Activated naive CD8-positive, alpha-beta T cell (primary cell): ENCODE data around the gene NEK9.
"Not testable (repeated sequence)": the region's sequence is repeated elsewhere in the genome, so short reads cannot be mapped to it uniquely, and the experiment has no call there.

ENCODE experiments used
- H3K27ac Mint-ChIP-seq: one replicate; pipeline ENCODE4 v1.8.0; 2021; ENCODE audit warnings: mixed read lengths
- H3K27me3 Mint-ChIP-seq: one replicate; pipeline ENCODE4 v1.8.0; 2021; ENCODE audit warnings: mixed read lengths
- H3K36me3 Mint-ChIP-seq: one replicate; pipeline ENCODE4 v1.8.0; 2021; ENCODE audit warnings: mixed read lengths
- H3K4me1 Mint-ChIP-seq: one replicate; pipeline ENCODE4 v1.8.0; 2021; ENCODE audit warnings: low read depth, mixed read lengths
- H3K4me3 Mint-ChIP-seq: one replicate; pipeline ENCODE4 v1.8.0; 2021; ENCODE audit warnings: mild to moderate bottlenecking, mixed read lengths
- H3K9me3 Mint-ChIP-seq: one replicate; pipeline ENCODE4 v1.8.0; 2021; ENCODE audit warnings: low read depth, mixed read lengths

NEK9 gene

GRCh38 chr14:75155169-75155568 is 28.3 kb upstream of the NEK9 start:
- Mint-ChIP-seq H3K27ac (peak overlapping the region; percentile 24), H3K4me1 (peaks cover 54% of the 10 kb centered on the region), H3K36me3 (peaks cover 8% of the 10 kb centered on the region), H3K27me3 (no peaks in the 10 kb centered on the region), H3K4me3 (no peak overlapping the region), H3K9me3 (no peaks in the 10 kb centered on the region)

- Mint-ChIP-seq H3K27me3 (no peaks in the 10 kb centered on the region), H3K4me3 (no peak overlapping the region), H3K9me3 (no peaks in the 10 kb centered on the region), H3K27ac (no peak overlapping the region), H3K36me3 (peaks cover 9% of the 10 kb centered on the region), H3K4me1 (peaks cover 46% of the 10 kb centered on the region)
These were observed 26.4 kb upstream of the NEK9 start for GRCh38 chr14:75153295-75153694.

- Mint-ChIP-seq H3K4me1 (peaks cover 46% of the 10 kb centered on the region), H3K36me3 (peaks cover 9% of the 10 kb centered on the region), H3K27ac (peak overlapping the region; percentile 58), H3K9me3 (no peaks in the 10 kb centered on the region), H3K4me3 (no peak overlapping the region), H3K27me3 (no peaks in the 10 kb centered on the region)
These were observed 25.0 kb upstream of the NEK9 start for GRCh38 chr14:75151851-75152250.

DNA sequence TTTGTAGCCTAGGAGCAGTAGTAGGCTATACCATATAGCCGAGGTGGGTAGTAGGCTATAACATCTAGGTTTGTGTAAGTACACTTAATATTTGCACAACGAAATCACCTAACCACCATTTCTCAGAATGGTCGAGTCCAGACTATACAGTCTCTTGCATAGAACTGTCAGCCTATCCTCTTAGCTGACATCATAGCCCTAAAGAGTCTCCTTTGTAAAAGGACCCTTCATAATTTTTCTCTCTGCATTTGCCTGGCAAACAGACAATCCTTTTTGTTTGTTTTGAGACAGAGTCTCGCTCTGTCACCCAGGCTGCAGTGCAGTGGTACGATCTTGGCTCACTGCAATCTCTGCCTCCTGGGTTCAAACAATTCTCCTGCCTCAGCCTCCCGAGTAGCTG is 23.8 kb upstream of the NEK9 start:
- not testable (repeated sequence) for H3K36me3 Mint-ChIP-seq, H3K27ac Mint-ChIP-seq, H3K27me3 Mint-ChIP-seq, H3K9me3 Mint-ChIP-seq, H3K4me3 Mint-ChIP-seq
- peaks cover 49% of the 10 kb centered on the region for H3K4me1 Mint-ChIP-seq

DNA sequence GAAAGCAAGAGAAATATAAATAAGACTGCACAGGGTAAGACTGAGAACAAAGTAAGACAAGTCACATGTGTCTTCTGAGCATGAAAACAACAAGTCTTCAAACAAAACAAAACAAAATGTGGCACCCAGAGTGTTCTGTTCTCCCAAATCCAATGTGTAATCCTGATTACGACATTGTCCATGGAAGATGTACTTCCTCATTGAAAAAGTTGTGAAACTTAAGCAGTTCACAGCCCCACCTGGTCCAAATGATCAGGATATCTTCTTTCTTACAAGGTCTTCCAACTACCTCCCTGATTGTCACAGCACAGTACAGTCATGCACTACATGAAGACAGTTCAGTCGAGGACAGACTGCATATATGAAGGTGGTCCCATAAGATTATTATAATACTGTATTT is 23.3 kb upstream of the NEK9 start:
- H3K4me1 Mint-ChIP-seq, result peaks cover 47% of the 10 kb centered on the region

GRCh38 chr14:75147423-75148071 is 20.7 kb upstream of the NEK9 start:
- Mint-ChIP-seq H3K4me1 (peaks cover 59% of the 10 kb centered on the region), H3K4me3 (no peak overlapping the region), H3K36me3 (peaks cover 9% of the 10 kb centered on the region), H3K9me3 (no peaks in the 10 kb centered on the region), H3K27me3 (no peaks in the 10 kb centered on the region), H3K27ac (no peak overlapping the region)

More for the DNA sequence above, 23.3 kb upstream of the NEK9 start:
- peaks cover 9% of the 10 kb centered on the region for H3K36me3 Mint-ChIP-seq
- no peak overlapping the region for H3K4me3 Mint-ChIP-seq
- no peaks in the 10 kb centered on the region for H3K9me3 Mint-ChIP-seq
- no peaks in the 10 kb centered on the region for H3K27me3 Mint-ChIP-seq
- no peak overlapping the region for H3K27ac Mint-ChIP-seq

DNA sequence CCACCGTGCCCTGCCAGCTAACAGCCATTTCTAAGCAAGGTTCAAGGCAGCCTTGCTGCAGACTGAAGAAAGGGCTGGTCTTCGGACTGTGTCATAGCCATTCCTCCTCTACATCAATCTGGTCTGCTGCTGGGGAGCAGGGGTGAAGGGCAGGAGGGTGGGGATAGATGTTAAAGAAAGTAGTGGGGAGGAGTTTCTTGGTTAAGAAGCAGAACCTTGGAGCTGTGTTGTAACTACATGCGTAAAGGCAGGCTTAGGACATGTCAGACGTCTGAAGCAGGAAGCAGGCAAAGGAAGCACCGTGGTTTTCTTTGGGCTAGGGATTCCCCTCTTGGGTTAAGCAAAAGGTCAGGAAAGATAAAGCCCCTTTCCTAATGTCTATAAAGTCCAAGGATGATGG is 18.1 kb upstream of the NEK9 start:
- Mint-ChIP-seq H3K4me3 (no peak overlapping the region), H3K27me3 (no peaks in the 10 kb centered on the region), H3K27ac (no peak overlapping the region), H3K36me3 (peaks cover 4% of the 10 kb centered on the region), H3K9me3 (no peaks in the 10 kb centered on the region), H3K4me1 (peaks cover 65% of the 10 kb centered on the region)

GRCh38 chr14:75143761-75144527 is 17.1 kb upstream of the NEK9 start:
- peak overlapping the region; percentile 34 for H3K27ac Mint-ChIP-seq

GRCh38 chr14:75142494-75142893 is 15.6 kb upstream of the NEK9 start:
- H3K27me3 Mint-ChIP-seq, result no peaks in the 10 kb centered on the region
- H3K4me1 Mint-ChIP-seq, result peaks cover 74% of the 10 kb centered on the region
- no peaks in the 10 kb centered on the region for H3K36me3 Mint-ChIP-seq
- no peaks in the 10 kb centered on the region for H3K9me3 Mint-ChIP-seq
- H3K4me3 Mint-ChIP-seq, result no peak overlapping the region
- H3K27ac Mint-ChIP-seq, result no peak overlapping the region

More at GRCh38 chr14:75143761-75144527, 17.1 kb upstream of the NEK9 start:
- Mint-ChIP-seq H3K36me3 (no peaks in the 10 kb centered on the region), H3K4me1 (peaks cover 71% of the 10 kb centered on the region), H3K4me3 (no peak overlapping the region), H3K9me3 (no peaks in the 10 kb centered on the region), H3K27me3 (no peaks in the 10 kb centered on the region)

DNA sequence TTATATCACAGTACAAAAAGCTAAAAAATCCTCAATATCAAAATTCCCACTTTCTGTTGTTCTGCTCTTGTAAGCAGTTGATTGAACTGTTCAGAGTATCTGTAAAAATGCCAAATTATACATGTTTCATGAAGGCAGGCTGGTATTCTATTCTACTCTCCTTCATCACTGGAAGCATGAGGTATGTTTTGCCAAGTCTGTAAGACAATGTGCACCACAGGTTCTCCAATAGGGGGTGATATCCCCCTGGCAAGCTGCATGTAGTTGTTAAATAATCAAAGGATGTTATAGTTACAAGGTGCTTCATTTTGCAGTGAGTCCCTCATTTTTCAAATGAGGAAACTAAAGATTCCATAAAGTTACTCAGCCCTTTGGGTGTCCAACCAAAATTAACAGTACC is 15.1 kb upstream of the NEK9 start:
- H3K27me3 Mint-ChIP-seq, result no peaks in the 10 kb centered on the region
- no peak overlapping the region for H3K4me3 Mint-ChIP-seq
- peaks cover 71% of the 10 kb centered on the region for H3K4me1 Mint-ChIP-seq
- H3K27ac Mint-ChIP-seq, result no peak overlapping the region
- H3K9me3 Mint-ChIP-seq, result no peaks in the 10 kb centered on the region
- no peaks in the 10 kb centered on the region for H3K36me3 Mint-ChIP-seq

- no peaks in the 10 kb centered on the region for H3K9me3 Mint-ChIP-seq
- H3K36me3 Mint-ChIP-seq, result no peaks in the 10 kb centered on the region
- peak overlapping the region; percentile 42 for H3K4me3 Mint-ChIP-seq
- no peaks in the 10 kb centered on the region for H3K27me3 Mint-ChIP-seq
- peaks cover 64% of the 10 kb centered on the region for H3K4me1 Mint-ChIP-seq
- H3K27ac Mint-ChIP-seq, result peak overlapping the region; percentile 76
These were observed 14.2 kb upstream of the NEK9 start for GRCh38 chr14:75141062-75141461.

GRCh38 chr14:75140620-75141019 is 13.8 kb upstream of the NEK9 start:
- H3K27ac Mint-ChIP-seq, result peak overlapping the region; percentile 22
- H3K36me3 Mint-ChIP-seq, result peaks cover 1% of the 10 kb centered on the region
- no peaks in the 10 kb centered on the region for H3K9me3 Mint-ChIP-seq
- no peaks in the 10 kb centered on the region for H3K27me3 Mint-ChIP-seq
- no peak overlapping the region for H3K4me3 Mint-ChIP-seq
- peaks cover 63% of the 10 kb centered on the region for H3K4me1 Mint-ChIP-seq

GRCh38 chr14:75139185-75139584 is 12.3 kb upstream of the NEK9 start:
- Mint-ChIP-seq H3K27ac (peak overlapping the region; percentile 54), H3K4me3 (no peak overlapping the region)

DNA sequence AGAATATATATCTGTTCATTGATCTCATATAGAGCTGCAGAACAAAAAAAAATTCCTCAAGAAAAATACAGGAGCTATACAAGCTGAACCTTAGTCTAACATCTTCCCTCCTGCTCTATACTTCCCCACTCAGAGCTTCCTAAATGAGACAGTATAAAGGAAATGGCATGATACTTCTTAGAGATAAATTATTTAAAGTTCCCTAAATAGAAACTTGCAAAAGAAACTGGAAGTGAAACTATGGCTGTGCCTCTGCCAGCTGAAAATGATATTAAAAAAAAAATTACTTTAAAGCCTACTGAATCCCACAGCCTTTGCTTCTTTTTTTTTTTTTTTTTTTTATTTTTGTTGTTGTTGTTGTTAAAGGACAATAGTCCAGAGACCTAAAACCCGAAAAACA is 11.6 kb upstream of the NEK9 start:
- Mint-ChIP-seq H3K36me3 (peaks cover 10% of the 10 kb centered on the region), H3K4me1 (peaks cover 47% of the 10 kb centered on the region), H3K27ac (peak overlapping the region; percentile 78), H3K27me3 (no peaks in the 10 kb centered on the region), H3K4me3 (peak overlapping the region; percentile 17), H3K9me3 (no peaks in the 10 kb centered on the region)

More at GRCh38 chr14:75139185-75139584, 12.3 kb upstream of the NEK9 start:
- Mint-ChIP-seq H3K27me3 (no peaks in the 10 kb centered on the region), H3K9me3 (no peaks in the 10 kb centered on the region), H3K36me3 (peaks cover 5% of the 10 kb centered on the region), H3K4me1 (peaks cover 50% of the 10 kb centered on the region)

DNA sequence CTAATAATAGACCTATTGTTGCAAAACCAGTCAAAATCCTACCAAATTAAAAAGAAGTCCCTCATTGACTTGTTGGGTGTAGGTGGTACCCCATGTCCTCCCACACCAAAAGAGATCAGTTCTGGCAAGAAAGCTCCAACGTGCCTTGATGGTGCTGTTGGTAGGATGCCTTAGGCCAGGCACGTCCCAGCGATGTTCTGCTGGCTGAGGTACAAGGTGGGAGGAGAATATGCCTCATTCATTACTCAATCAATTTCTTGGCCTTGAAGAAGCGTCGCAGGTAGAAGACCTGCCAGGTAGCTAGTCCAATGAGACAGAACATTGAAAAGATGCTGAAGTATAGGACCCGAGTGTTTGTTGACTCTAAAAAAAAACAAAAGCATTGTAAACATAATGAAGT is 7.8 kb upstream of the NEK9 start:
- H3K27ac Mint-ChIP-seq, result no peak overlapping the region
- peaks cover 27% of the 10 kb centered on the region for H3K4me1 Mint-ChIP-seq
- H3K4me3 Mint-ChIP-seq, result no peak overlapping the region
- H3K9me3 Mint-ChIP-seq, result no peaks in the 10 kb centered on the region
- no peaks in the 10 kb centered on the region for H3K27me3 Mint-ChIP-seq
- H3K36me3 Mint-ChIP-seq, result peaks cover 12% of the 10 kb centered on the region
